AML-193 (cell line): ENCODE data around the gene ZC3H6.
"Not testable (repeated sequence)": the region's sequence is repeated elsewhere in the genome, so short reads cannot be mapped to it uniquely, and the experiment has no call there.

ENCODE experiments used
- DNase-seq, 2 experiments: peaks; one replicate each; lab custom pipeline; 2025; lab: John Stamatoyannopoulos, UW

The ZC3H6 gene

GRCh38 chr2:112332123-112332696, 56.8 kb downstream of the ZC3H6 start:
- DNase-seq: no peak

GRCh38 chr2:112335600-112335999, 60.2 kb downstream of the ZC3H6 start:
- peak; percentile 26 to 35 for DNase-seq

DNA sequence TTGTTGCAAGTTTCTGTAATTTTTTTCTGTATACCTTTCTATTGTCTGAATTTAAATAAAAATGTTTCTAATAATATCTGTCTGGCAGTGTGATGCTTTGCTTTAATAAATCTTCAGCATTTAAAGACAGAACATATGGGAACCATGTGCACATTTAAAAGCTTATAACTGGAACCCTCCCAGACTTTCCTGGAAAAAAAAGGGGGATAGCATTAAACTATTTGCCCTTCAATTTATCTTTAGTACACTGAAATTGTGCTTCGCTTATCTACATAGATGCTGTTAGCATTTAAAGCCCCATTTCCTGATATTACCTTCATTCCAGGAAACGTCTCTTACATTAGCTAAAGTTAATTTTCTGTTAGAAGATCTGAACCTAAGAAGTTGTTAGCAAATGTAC, 64.6 kb downstream of the ZC3H6 start:
- DNase-seq: no peak

GRCh38 chr2:112340475-112341267, 65.3 kb downstream of the ZC3H6 start:
- no peak for DNase-seq

- no peak for DNase-seq
Observed at GRCh38 chr2:112342067-112342550, 66.7 kb downstream of the ZC3H6 start.

DNA sequence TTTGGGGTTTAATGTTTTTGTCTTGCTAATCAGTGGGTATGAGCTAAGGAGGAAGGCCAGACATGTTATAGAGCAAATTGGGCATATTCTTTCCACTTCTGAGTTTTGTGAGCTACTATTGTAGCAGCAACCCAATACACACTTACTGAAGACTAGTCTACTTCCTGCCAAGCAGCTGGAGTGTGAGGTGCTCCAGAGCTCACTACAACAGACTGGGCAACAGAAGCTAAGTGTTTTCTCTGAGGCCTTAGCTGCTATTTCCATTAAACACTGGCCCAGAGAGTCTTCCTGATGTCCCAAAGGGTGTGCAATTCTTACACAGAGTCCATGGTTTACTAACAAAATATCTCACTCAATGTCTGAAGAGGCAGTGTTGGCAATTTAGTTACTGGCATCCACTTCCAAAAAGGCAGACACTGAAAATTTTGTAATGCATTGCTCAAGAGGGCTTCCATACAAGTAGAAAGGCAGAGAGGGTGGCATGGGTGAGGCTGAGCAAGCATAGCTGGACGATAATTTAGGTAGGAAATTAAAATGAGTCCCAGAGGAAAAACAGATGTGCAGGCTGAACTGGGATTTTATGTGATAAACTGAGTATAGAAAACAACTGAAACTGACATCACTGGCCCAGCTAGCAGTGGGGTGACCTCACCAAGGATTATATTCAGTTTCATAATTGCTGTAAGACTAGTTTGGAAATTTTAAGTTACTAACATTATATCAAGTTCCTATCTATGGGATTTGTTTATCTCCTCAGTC, 68.6 kb downstream of the ZC3H6 start:
- DNase-seq: peak; percentile 3 to 8

GRCh38 chr2:112345030-112346027, 69.9 kb downstream of the ZC3H6 start:
- DNase-seq: no peak

DNA sequence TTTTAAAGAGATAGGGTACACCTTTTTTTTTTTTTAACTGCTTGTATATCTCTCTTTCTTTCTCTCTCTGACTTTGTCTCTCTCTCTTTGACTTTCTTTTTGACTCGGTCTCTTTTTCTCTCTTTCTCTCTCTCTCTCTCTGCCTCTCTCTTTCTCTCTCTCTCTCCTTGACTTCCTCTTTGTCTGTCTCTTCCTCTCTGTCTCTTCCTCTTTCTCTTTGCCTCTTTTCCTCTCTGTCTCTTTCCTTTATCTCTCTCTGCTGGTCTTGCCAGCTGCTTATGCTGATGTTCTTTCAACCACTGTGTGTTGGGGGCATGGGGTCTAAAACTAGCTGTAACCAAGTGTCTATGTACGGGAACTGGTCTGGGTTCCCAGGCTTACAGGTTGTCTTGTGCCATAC, 76.9 kb downstream of the ZC3H6 start:
- not testable (repeated sequence) for DNase-seq

GRCh38 chr2:112352809-112353603, 77.6 kb downstream of the ZC3H6 start:
- not testable (repeated sequence) for DNase-seq

DNA sequence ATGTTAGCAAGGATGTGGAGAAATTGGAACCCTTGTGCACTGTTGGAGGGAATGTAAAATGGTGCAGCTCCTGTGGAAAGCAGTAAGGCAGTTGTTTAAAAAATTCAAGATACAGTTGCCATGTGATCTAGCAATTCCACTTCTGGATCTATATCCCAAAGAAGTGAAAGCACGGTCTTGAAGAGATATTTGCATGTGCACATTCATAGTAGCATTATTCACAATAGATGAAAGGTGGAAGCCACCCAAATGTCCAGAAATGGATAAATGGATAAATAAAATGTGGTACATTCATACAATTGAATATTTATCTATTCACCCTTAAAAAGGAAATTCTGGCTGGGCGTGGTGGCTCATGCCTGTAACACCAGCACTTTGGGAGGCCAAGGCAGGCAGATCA, 78.9 kb downstream of the ZC3H6 start:
- DNase-seq: not testable (repeated sequence)

DNA sequence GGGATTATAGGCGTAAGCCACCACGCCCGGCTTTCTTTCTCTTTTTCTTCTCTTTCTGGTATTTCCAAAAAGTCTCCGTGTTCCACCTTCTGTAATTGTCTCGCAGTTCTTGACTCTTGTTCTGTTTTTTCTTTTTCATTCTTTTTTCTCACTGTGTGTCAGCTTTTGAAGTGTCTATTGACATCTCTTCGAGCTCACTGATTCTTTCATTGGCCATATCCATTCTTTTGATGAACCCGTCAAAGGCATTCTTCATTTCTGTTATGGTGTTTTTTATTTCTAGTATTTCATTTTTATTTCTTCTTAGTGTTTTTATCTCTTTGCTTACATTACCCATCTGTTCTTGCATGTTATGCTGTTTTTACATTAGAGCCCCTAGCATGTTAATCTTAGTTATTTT, 84.7 kb downstream of the ZC3H6 start:
- DNase-seq: not testable (repeated sequence)
